ENCODE measurements around the gene TAF6. TPM values are rescaled to one million over a fixed set of nuclear protein-coding genes. Genes with fewer than 3 reads are reported as not detected.
A peak's percentile ranks its signal among the peaks of the same experiment; 100 is the strongest.

TAF6 gene
- total and polyA plus RNA-seq, 2 donors (not counting 1 experiment from before 2014, with no cell fraction given): 16.2 to 41.5 TPM

- no peaks in the 10 kb centered on the region for H3K9me3 ChIP-seq (ENCODE audit: control insufficient read depth, insufficient read depth, low read depth, low read length)
- H3K36me3 ChIP-seq (ENCODE audit: control insufficient read depth, insufficient read depth, low read length): peaks cover 9% of the 10 kb centered on the region
- H3K79me2 ChIP-seq (ENCODE audit: control insufficient read depth, insufficient read depth, low read length): peaks cover 43% of the 10 kb centered on the region
- peak overlapping the region; percentile 16 for H2AFZ ChIP-seq (ENCODE audit: low read length)
- H3K4me3 ChIP-seq (replicated peaks in 1 of 4; ENCODE audit: control extremely low read depth in 1 of 4, insufficient read depth in 1 of 4, low read depth in 3 of 4, low read length in 4 of 4): peak overlapping the region; percentile 91 to 99 (median 94)
- H3K27me3 ChIP-seq (ENCODE audit: control insufficient read depth, insufficient read depth, low read length): no peaks in the 10 kb centered on the region
- H3K27ac ChIP-seq (ENCODE audit: insufficient read depth, low read length): peak overlapping the region; percentile 93
- peak overlapping the region; percentile 94 for H3K4me2 ChIP-seq (ENCODE audit: extremely low read depth, insufficient read depth, low read length)
- TF ChIP-seq CTCF (conservative IDR thresholded peaks at IDR 0.05 in 1 of 2, IDR thresholded peaks at IDR 0.05 in 1 of 2; ENCODE audit: low read depth in 1 of 2, low read length in 2 of 2): no peak
- no peak for TF ChIP-seq EZH2 (IDR thresholded peaks at IDR 0.05; ENCODE audit: low read length, missing control alignments)
- no peaks in the 10 kb centered on the region for H4K20me1 ChIP-seq (ENCODE audit: control insufficient read depth, extremely low read depth, insufficient read depth, low read length)
- H3K9ac ChIP-seq (ENCODE audit: insufficient read depth, low read length): peak overlapping the region; percentile 92
- DNase-seq (ENCODE audit: low read depth in 2 of 2): peak; percentile 9 to 31
- peaks cover 4% of the 10 kb centered on the region for H3K4me1 ChIP-seq (ENCODE audit: control insufficient read depth, extremely low read depth, insufficient read depth, low read length)
These were observed 38.1 kb downstream of the TAF6 start for GRCh38 chr7:100080907-100081534.

- no peak overlapping the region for H3K9ac ChIP-seq (ENCODE audit: insufficient read depth, low read length)
These were observed 40.1 kb downstream of the TAF6 start for GRCh38 chr7:100079024-100079560.

GRCh38 chr7:100077205-100077604 lies 42.0 kb downstream of the TAF6 start:
- Histone ChIP-seq H3K36me3 (ENCODE audit: control insufficient read depth, insufficient read depth, low read length) (peaks cover 32% of the 10 kb centered on the region), H3K27me3 (ENCODE audit: control insufficient read depth, insufficient read depth, low read length) (no peaks in the 10 kb centered on the region), H2AFZ (ENCODE audit: low read length) (no peak overlapping the region), H3K4me1 (ENCODE audit: control insufficient read depth, extremely low read depth, insufficient read depth, low read length) (peaks cover 3% of the 10 kb centered on the region), H3K27ac (ENCODE audit: insufficient read depth, low read length) (no peak overlapping the region), H4K20me1 (ENCODE audit: control insufficient read depth, extremely low read depth, insufficient read depth, low read length) (no peaks in the 10 kb centered on the region), H3K4me3 (replicated peaks in 1 of 4; ENCODE audit: control extremely low read depth in 1 of 4, insufficient read depth in 1 of 4, low read depth in 3 of 4, low read length in 4 of 4) (no peak overlapping the region), H3K9ac (ENCODE audit: insufficient read depth, low read length) (no peak overlapping the region), H3K79me2 (ENCODE audit: control insufficient read depth, insufficient read depth, low read length) (peaks cover 43% of the 10 kb centered on the region), H3K9me3 (ENCODE audit: control insufficient read depth, insufficient read depth, low read depth, low read length) (peaks cover 3% of the 10 kb centered on the region), H3K4me2 (ENCODE audit: extremely low read depth, insufficient read depth, low read length) (no peak overlapping the region)
- TF ChIP-seq CTCF (conservative IDR thresholded peaks at IDR 0.05 in 1 of 2, IDR thresholded peaks at IDR 0.05 in 1 of 2; ENCODE audit: low read depth in 1 of 2, low read length in 2 of 2) (no peak), EZH2 (IDR thresholded peaks at IDR 0.05; ENCODE audit: low read length, missing control alignments) (no peak)
- no peak for DNase-seq (ENCODE audit: low read depth in 2 of 2)

More at GRCh38 chr7:100079024-100079560, 40.1 kb downstream of the TAF6 start:
- H3K36me3 ChIP-seq (ENCODE audit: control insufficient read depth, insufficient read depth, low read length): peaks cover 20% of the 10 kb centered on the region
- H4K20me1 ChIP-seq (ENCODE audit: control insufficient read depth, extremely low read depth, insufficient read depth, low read length): no peaks in the 10 kb centered on the region
- no peak overlapping the region for H3K4me2 ChIP-seq (ENCODE audit: extremely low read depth, insufficient read depth, low read length)
- no peaks in the 10 kb centered on the region for H3K27me3 ChIP-seq (ENCODE audit: control insufficient read depth, insufficient read depth, low read length)
- peaks cover 3% of the 10 kb centered on the region for H3K4me1 ChIP-seq (ENCODE audit: control insufficient read depth, extremely low read depth, insufficient read depth, low read length)
- peaks cover 43% of the 10 kb centered on the region for H3K79me2 ChIP-seq (ENCODE audit: control insufficient read depth, insufficient read depth, low read length)
- no peaks in the 10 kb centered on the region for H3K9me3 ChIP-seq (ENCODE audit: control insufficient read depth, insufficient read depth, low read depth, low read length)
- TF ChIP-seq EZH2 (IDR thresholded peaks at IDR 0.05; ENCODE audit: low read length, missing control alignments) (no peak), CTCF (conservative IDR thresholded peaks at IDR 0.05 in 1 of 2, IDR thresholded peaks at IDR 0.05 in 1 of 2; ENCODE audit: low read depth in 1 of 2, low read length in 2 of 2) (no peak)
- no peak for DNase-seq (ENCODE audit: low read depth in 2 of 2)
- H3K4me3 ChIP-seq (replicated peaks in 1 of 4; ENCODE audit: control extremely low read depth in 1 of 4, insufficient read depth in 1 of 4, low read depth in 3 of 4, low read length in 4 of 4): peak overlapping the region in 1 of 4 experiments; percentile 3
- no peak overlapping the region for H3K27ac ChIP-seq (ENCODE audit: insufficient read depth, low read length)
- H2AFZ ChIP-seq (ENCODE audit: low read length): no peak overlapping the region
